NOMO-1 treated with DMSO at 0.1 percent for 48 hours (cell line): Measurements from ENCODE around the gene TLN1.

Experiments
- DNase-seq: peaks from one replicate; lab custom pipeline; 2025; ENCODE audit not compliant: unreplicated experiment; lab: John Stamatoyannopoulos, UW

Gene TLN1

GRCh38 chr9:35669331-35670145, 62.5 kb downstream of the TLN1 start:
- no peak for DNase-seq

GRCh38 chr9:35667939-35668338, 64.1 kb downstream of the TLN1 start:
- no peak for DNase-seq

- DNase-seq: no peak
Measured at GRCh38 chr9:35666549-35666948, 65.4 kb downstream of the TLN1 start.

- no peak for DNase-seq
Measured at GRCh38 chr9:35666045-35666444, 66.0 kb downstream of the TLN1 start.

GRCh38 chr9:35665471-35665818, 66.5 kb downstream of the TLN1 start:
- DNase-seq: no peak

- peak; percentile 81 for DNase-seq
Measured at GRCh38 chr9:35664531-35665470, 67.2 kb downstream of the TLN1 start, which contains the start of gene ARHGEF39. Gene ARHGEF39, minus strand, starts transcription at chr9:35665195. Its CDS starts 26 bp downstream, at chr9:35665169.

GRCh38 chr9:35662437-35662836, 69.6 kb downstream of the TLN1 start:
- DNase-seq: no peak

- DNase-seq: no peak
Measured at GRCh38 chr9:35661756-35662350, 70.1 kb downstream of the TLN1 start.

GRCh38 chr9:35660966-35661415, 71.0 kb downstream of the TLN1 start:
- no peak for DNase-seq

GRCh38 chr9:35659340-35659739, 72.7 kb downstream of the TLN1 start:
- DNase-seq: no peak

- DNase-seq: peak; percentile 56
Measured at GRCh38 chr9:35658968-35659220, 73.1 kb downstream of the TLN1 start.

- DNase-seq: peak; percentile 86
Measured at GRCh38 chr9:35658137-35658967, 73.6 kb downstream of the TLN1 start, which contains the start of gene CCDC107. Gene CCDC107, plus strand, starts transcription at chr9:35658292. Its CDS starts 88 bp downstream, at chr9:35658380.

GRCh38 chr9:35657546-35658136, 74.4 kb downstream of the TLN1 start, which contains the start of gene RMRP:
Gene RMRP, minus strand, starts transcription at chr9:35658019.
- peak; percentile 100 for DNase-seq

- DNase-seq: no peak
Measured at GRCh38 chr9:35656831-35657545, 75.0 kb downstream of the TLN1 start.

- DNase-seq: no peak
Measured at GRCh38 chr9:35656348-35656747, 75.6 kb downstream of the TLN1 start.

- no peak for DNase-seq
Measured at GRCh38 chr9:35653611-35654010, 78.4 kb downstream of the TLN1 start.

GRCh38 chr9:35652829-35653209, 79.2 kb downstream of the TLN1 start:
- peak; percentile 85 for DNase-seq

GRCh38 chr9:35651956-35652828, 79.8 kb downstream of the TLN1 start:
- DNase-seq: peak; percentile 91
